ENCODE results near the gene MAML3.

Gene MAML3

GRCh38 chr4:139802488-139802887, 351.5 kb downstream of the MAML3 start:
- no peak overlapping the region for H3K4me3 ChIP-seq (replicated peaks; ENCODE audit: low read depth, low read length)
- no peak for TF ChIP-seq CTCF (IDR thresholded peaks at IDR 0.05; ENCODE audit: low read depth, low read length, missing control alignments)
- no peak for DNase-seq (ENCODE audit: extremely low read depth, low read depth)

GRCh38 chr4:139801895-139802294, 352.1 kb downstream of the MAML3 start:
- DNase-seq (ENCODE audit: extremely low read depth, low read depth), result no peak
- TF ChIP-seq CTCF (IDR thresholded peaks at IDR 0.05; ENCODE audit: low read depth, low read length, missing control alignments), result no peak
- no peak overlapping the region for H3K4me3 ChIP-seq (replicated peaks; ENCODE audit: low read depth, low read length)

GRCh38 chr4:139800082-139800481, 353.9 kb downstream of the MAML3 start:
- no peak overlapping the region for H3K4me3 ChIP-seq (replicated peaks; ENCODE audit: low read depth, low read length)
- DNase-seq (ENCODE audit: extremely low read depth, low read depth), result no peak
- TF ChIP-seq CTCF (IDR thresholded peaks at IDR 0.05; ENCODE audit: low read depth, low read length, missing control alignments), result no peak

GRCh38 chr4:139799615-139800014, 354.4 kb downstream of the MAML3 start:
- no peak for DNase-seq (ENCODE audit: extremely low read depth, low read depth)
- no peak overlapping the region for H3K4me3 ChIP-seq (replicated peaks; ENCODE audit: low read depth, low read length)
- no peak for TF ChIP-seq CTCF (IDR thresholded peaks at IDR 0.05; ENCODE audit: low read depth, low read length, missing control alignments)

GRCh38 chr4:139798456-139798855, 355.5 kb downstream of the MAML3 start:
- DNase-seq (ENCODE audit: extremely low read depth, low read depth), result no peak
- TF ChIP-seq CTCF (IDR thresholded peaks at IDR 0.05; ENCODE audit: low read depth, low read length, missing control alignments), result no peak
- H3K4me3 ChIP-seq (replicated peaks; ENCODE audit: low read depth, low read length), result no peak overlapping the region

- TF ChIP-seq CTCF (IDR thresholded peaks at IDR 0.05; ENCODE audit: low read depth, low read length, missing control alignments), result no peak
- H3K4me3 ChIP-seq (replicated peaks; ENCODE audit: low read depth, low read length), result no peak overlapping the region
- DNase-seq (ENCODE audit: extremely low read depth, low read depth), result no peak
Observed at GRCh38 chr4:139797287-139797686, 356.7 kb downstream of the MAML3 start.

GRCh38 chr4:139795527-139796314, 358.3 kb downstream of the MAML3 start:
- TF ChIP-seq CTCF (IDR thresholded peaks at IDR 0.05; ENCODE audit: low read depth, low read length, missing control alignments), result no peak
- DNase-seq (ENCODE audit: extremely low read depth, low read depth), result no peak
- H3K4me3 ChIP-seq (replicated peaks; ENCODE audit: low read depth, low read length), result no peak overlapping the region

Measured in HFF-Myc (cell line).